Stimulated activated CD8-positive, alpha-beta memory T cell treated with anti-CD3 and anti-CD28 coated beads, Interleukin-4, amount 100 ng/mL, for 24 hours (primary cell): ENCODE measurements around the gene AKAP8L.
"Not testable (repeated sequence)": the region's sequence is repeated elsewhere in the genome, so short reads cannot be mapped to it uniquely, and the experiment has no call there.

Experiments
- DNase-seq: peaks from one replicate; pipeline ENCODE4 v3.0.0-alpha.2; 2020; ENCODE audit warnings: low read depth

The AKAP8L gene

DNA sequence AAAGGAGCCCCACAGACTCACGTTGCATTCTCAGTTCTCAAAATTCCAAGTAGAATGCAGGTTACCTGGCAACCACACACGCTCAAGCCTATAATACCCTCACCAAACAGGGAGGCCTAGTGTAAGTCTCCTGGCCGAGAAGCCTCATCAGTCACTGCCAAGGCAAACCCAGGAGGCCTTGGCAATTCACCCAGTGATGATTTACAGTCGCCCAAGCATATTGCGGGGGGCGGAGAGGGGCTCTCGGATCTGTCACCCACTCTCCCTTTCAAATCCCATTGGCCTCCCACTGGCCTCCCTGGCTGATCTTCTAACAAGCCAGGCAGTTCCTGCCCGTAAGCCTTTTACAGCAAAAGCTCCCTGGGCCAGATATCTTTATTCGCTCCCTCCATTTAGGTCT is 1.1 kb downstream of the AKAP8L start:
- no peak for DNase-seq

DNA sequence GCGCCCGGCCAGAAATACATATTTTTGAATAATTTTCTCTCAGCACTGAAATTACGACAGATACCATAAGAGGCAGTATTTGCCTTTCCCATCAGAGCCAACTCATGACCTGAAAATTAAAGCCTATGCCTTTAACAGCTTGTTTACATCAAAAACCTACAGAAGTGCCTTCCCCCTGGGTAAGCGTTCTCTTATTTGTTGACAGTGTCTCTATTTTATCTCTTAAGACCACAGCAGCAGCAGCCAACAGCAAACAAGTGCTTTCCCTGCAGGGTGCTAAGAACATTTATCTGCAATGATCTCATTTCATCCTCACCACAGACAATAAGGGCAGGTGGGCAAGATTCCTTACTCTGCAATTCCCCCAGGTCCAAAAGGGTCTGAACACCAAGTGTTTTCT is 6.0 kb downstream of the AKAP8L start:
- no peak for DNase-seq

DNA sequence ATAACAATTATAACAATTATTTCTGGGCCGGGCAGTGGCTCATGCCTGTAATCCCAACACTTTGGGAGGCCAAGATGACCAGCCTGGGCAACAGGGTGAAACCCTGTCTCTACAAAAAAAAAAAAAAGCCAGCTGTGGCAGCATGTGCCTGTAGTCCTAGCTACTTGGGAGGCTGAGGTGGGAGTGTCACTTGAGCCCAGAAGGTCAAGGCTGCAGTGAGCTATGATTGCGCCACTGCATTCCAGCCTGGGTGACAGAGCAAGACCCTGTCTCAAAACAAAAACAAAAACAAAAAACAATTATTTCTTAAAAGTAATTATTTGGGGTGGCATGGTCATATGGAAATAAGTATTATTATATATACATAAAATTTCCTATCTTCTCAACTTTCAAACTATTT is 7.4 kb downstream of the AKAP8L start:
- DNase-seq: not testable (repeated sequence)

GRCh38 chr19:15404780-15405211 is 14.0 kb downstream of the AKAP8L start:
- no peak for DNase-seq

GRCh38 chr19:15404097-15404779 is 14.6 kb downstream of the AKAP8L start:
- no peak for DNase-seq

DNA sequence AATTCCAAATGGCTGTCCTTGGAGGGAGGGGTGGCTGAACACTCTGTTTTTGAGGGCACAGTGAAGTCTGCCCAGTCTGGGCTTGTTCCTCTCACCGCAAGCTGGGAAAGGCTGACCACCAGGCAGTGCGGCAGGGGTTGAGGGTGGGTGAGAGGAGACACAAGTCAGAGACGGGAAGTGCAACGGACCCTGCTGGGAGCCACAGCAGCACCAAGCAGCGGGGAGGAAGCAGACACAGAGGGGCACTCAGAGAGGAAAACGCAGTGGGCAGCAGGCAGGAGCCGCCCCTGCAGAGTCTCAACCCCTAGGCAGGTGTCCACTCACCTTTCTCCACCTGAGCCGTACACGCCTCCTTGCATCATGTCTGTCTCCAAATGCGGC is 15.6 kb downstream of the AKAP8L start:
- no peak for DNase-seq

- DNase-seq: no peak
Observed at GRCh38 chr19:15402411-15403150, 16.2 kb downstream of the AKAP8L start.

- no peak for DNase-seq
Observed at GRCh38 chr19:15401397-15401710, 17.4 kb downstream of the AKAP8L start.

- DNase-seq: no peak
Observed at GRCh38 chr19:15400521-15401396, 18.0 kb downstream of the AKAP8L start.

DNA sequence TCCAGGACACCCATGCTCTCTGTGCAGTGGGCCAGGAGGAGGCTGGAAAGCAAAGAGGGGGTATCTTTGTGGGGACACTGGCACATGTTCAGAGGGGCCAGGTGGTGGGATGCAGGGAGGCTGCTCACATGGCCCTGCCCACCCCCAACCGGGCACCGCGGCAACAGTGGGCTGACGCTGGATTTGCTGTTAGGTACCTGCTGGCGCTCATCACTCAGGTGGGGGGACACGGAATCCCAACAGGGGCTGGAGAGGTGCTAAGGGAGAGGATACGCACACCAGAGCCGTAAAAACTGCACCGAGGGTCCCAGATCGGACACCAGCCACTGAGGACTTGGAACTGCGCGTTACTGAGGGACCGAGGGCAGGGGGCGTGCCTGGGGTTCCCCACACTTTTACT is 19.2 kb downstream of the AKAP8L start:
- DNase-seq: no peak

DNA sequence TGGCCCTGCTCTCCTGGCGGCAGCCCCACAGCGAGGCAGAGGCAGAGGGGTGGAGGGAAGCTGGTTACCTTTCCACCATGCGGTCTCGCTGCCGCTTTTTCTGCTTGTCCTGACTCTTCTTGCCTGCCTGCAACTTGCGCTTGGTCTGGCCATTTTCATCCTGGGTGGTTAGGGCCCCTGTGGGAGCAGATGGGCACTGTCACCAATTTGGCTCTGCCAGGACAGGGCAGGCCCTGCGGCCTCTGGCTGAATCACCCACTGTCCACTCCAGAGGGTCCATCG is 19.6 kb downstream of the AKAP8L start:
- DNase-seq: no peak

DNA sequence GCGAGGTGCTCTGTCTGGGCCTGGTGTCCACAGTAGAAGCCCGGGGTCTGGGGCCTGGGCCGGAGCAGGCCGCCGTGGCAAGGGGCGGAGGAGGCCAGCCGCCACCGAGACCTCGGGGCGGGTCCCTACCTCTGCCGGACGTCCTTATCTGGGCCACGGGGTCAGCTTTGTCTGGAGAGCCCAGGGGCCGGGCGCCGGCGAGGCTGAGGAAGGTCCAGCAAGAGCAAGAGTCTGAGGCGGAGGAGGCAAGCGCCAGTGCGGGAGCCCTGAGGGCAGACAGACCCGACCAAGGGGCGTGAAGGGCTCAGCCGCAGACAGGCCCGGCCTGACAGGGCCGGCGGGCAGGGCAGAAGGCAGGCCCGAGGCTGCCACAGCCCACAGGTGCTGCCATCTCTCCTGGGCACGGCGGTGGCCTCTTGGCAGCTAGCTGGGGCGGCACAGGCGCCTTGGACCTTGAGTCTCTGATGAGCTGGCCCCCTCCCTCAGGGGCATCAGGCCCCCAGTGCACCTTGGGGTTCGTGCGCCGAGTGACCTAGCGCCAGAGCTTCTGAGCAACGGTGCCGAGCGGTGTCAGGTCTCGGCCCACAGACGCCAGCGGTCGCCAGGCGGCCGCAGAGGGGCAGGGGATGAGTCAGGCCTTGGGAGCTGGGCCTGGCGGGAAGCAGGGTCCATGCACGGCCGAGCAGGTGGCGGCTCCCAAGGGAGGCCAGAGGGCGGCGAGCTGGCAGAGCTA is 20.1 kb downstream of the AKAP8L start:
- DNase-seq: no peak

DNA sequence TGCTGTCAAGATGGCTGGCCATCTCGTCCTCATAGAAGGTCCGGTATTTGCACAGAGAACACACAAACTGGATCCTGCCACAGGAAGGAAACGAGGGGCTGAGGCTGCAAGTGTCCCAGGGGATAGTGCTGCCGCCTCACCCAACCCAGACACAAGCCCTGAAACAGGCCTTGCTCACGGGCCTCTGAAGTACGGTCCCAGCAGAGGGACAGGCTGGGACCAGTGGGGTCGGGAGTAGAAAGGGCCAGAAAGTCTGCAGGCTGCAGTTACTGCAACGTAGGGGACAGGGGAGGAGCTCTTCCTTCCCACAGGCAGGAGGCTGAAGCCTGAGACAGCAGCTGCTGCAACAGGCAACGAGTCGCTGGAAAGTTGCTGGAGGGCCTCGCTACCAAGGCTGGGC is 21.0 kb downstream of the AKAP8L start:
- no peak for DNase-seq

DNA sequence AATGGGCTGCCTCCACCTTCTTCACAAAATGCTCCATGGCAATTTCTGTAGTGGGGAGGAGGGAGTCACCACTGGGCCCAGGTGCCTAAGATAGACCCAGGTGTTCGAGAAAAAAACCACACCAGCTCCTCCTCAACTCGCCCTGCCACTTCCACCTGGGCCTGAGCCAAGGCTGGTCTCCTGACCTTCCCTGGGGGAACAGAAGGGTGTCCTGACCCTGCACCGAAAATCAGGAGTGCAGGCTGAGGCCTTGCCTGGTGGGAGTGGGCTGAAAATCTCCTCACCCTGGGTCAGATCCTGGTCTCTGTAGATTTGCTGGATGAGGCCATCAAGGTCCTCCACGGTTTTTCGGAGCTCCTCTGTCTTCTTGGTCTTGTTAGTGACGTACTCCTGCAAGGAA is 21.6 kb downstream of the AKAP8L start:
- DNase-seq: no peak

DNA sequence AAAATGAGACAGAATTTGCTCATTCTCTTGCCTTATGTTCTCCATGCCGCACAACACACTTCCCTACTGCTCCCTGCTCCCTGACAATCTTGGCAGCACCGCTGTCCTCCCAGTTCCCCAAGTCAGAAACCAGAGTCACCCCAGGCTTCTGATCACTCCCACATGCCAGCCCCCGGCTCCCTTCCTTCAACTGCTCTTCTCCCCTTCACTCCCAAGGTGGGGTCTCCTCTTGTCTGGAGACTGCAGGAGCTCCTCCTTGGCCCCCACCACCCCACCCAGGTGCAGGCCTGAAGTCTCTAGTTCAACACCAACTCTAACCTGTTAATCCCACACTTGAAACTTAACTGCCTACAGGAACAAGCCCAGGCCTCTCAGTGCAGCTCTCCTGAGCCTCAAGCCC is 22.4 kb downstream of the AKAP8L start:
- no peak for DNase-seq

GRCh38 chr19:15395251-15395650 is 23.5 kb downstream of the AKAP8L start:
- DNase-seq: not testable (repeated sequence)

- DNase-seq: no peak
Observed at GRCh38 chr19:15394426-15394825, 24.4 kb downstream of the AKAP8L start.

- DNase-seq: no peak
Observed at GRCh38 chr19:15393963-15394362, 24.8 kb downstream of the AKAP8L start.

- no peak for DNase-seq
Observed at GRCh38 chr19:15390814-15391213, 28.0 kb downstream of the AKAP8L start.

- DNase-seq: no peak
Observed at GRCh38 chr19:15381864-15382263, 36.9 kb downstream of the AKAP8L start.

- no peak for DNase-seq
Observed at GRCh38 chr19:15381429-15381828, 37.4 kb downstream of the AKAP8L start.

DNA sequence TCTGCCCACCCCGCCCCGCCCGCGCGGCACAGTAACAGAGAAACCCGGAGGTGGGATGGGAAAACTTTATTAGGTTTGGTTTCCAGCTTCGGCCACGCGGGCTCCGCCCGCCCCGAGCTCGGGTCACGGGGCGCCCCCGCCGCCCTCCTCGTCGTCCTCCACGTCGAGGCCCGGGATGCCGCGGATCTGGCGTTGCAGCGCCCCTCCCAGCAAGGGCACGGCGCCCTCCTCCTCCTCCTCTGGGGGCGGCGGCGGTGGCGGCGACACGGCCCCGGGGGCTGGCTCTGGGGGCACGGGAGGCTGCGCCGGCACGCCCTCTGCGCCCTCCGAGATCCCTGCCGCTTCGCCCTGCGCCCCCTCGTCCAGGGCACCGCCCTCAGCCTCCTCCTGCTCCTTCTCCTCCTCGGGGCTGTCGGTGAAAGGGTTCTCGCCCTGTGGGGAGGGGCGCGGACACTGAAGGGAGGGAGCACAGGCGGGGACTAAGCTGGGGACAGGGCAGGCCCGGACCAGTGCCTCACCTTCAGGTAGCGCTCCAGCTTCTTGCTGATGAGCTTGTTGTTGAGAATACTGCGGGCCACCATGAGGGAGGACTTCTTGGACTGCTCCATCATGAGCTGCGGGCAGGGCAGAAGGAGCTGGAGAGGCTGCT is 38.7 kb downstream of the AKAP8L start:
- no peak for DNase-seq
